ENCODE measurements around the gene STK24. TPM values are rescaled to one million over a fixed set of nuclear protein-coding genes. Genes with fewer than 3 reads are reported as not detected.

STK24 gene
- total RNA-seq, 1 donor = 82.2 TPM

- no peak overlapping the region for H2AFZ ChIP-seq (ENCODE audit: low read length)
- peaks cover 56% of the 10 kb centered on the region for H3K79me2 ChIP-seq (ENCODE audit: insufficient read depth, low read length)
- H3K4me1 ChIP-seq (ENCODE audit: insufficient read depth, low read length) = peaks cover 22% of the 10 kb centered on the region
- DNase-seq (ENCODE audit: insufficient read length, low spot score, missing footprints) = peak; percentile 66
- H3K27me3 ChIP-seq (ENCODE audit: insufficient read depth, low read length) = no peaks in the 10 kb centered on the region
- H3K9me3 ChIP-seq (ENCODE audit: low read depth, low read length) = no peaks in the 10 kb centered on the region
- no peak overlapping the region for H3K4me3 ChIP-seq (ENCODE audit: insufficient read depth, low read length)
- TF ChIP-seq, protein P1, sequence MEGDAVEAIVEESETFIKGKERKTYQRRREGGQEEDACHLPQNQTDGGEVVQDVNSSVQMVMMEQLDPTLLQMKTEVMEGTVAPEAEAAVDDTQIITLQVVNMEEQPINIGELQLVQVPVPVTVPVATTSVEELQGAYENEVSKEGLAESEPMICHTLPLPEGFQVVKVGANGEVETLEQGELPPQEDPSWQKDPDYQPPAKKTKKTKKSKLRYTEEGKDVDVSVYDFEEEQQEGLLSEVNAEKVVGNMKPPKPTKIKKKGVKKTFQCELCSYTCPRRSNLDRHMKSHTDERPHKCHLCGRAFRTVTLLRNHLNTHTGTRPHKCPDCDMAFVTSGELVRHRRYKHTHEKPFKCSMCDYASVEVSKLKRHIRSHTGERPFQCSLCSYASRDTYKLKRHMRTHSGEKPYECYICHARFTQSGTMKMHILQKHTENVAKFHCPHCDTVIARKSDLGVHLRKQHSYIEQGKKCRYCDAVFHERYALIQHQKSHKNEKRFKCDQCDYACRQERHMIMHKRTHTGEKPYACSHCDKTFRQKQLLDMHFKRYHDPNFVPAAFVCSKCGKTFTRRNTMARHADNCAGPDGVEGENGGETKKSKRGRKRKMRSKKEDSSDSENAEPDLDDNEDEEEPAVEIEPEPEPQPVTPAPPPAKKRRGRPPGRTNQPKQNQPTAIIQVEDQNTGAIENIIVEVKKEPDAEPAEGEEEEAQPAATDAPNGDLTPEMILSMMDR (IDR thresholded peaks at IDR 0.05; ENCODE audit: extremely low read depth, low read depth, low read length) = no peak
- H3K27ac ChIP-seq (ENCODE audit: low read depth, low read length) = peak overlapping the region; percentile 30
- peaks cover 64% of the 10 kb centered on the region for H3K36me3 ChIP-seq (ENCODE audit: insufficient read depth, low read length)
- no peak overlapping the region for H3K4me2 ChIP-seq (ENCODE audit: insufficient read depth, low read length)
- H4K20me1 ChIP-seq (ENCODE audit: insufficient read depth, low read length) = no peaks in the 10 kb centered on the region
Observed at GRCh38 chr13:98458431-98458830, 118.5 kb downstream of the STK24 start.

GRCh38 chr13:98457053-98457452 lies 119.9 kb downstream of the STK24 start:
- Histone ChIP-seq H3K4me2 (ENCODE audit: insufficient read depth, low read length) (no peak overlapping the region), H2AFZ (ENCODE audit: low read length) (no peak overlapping the region), H3K79me2 (ENCODE audit: insufficient read depth, low read length) (peaks cover 42% of the 10 kb centered on the region), H4K20me1 (ENCODE audit: insufficient read depth, low read length) (no peaks in the 10 kb centered on the region), H3K4me3 (ENCODE audit: insufficient read depth, low read length) (no peak overlapping the region), H3K4me1 (ENCODE audit: insufficient read depth, low read length) (peaks cover 35% of the 10 kb centered on the region), H3K27me3 (ENCODE audit: insufficient read depth, low read length) (no peaks in the 10 kb centered on the region), H3K9me3 (ENCODE audit: low read depth, low read length) (no peaks in the 10 kb centered on the region), H3K27ac (ENCODE audit: low read depth, low read length) (no peak overlapping the region), H3K36me3 (ENCODE audit: insufficient read depth, low read length) (peaks cover 53% of the 10 kb centered on the region)
- TF ChIP-seq, protein P1 (IDR thresholded peaks at IDR 0.05; ENCODE audit: extremely low read depth, low read depth, low read length) = no peak
- peak; percentile 67 for DNase-seq (ENCODE audit: insufficient read length, low spot score, missing footprints)

GRCh38 chr13:98456413-98456845 lies 120.5 kb downstream of the STK24 start:
- Histone ChIP-seq H3K27me3 (ENCODE audit: insufficient read depth, low read length) (no peaks in the 10 kb centered on the region), H4K20me1 (ENCODE audit: insufficient read depth, low read length) (no peaks in the 10 kb centered on the region), H3K79me2 (ENCODE audit: insufficient read depth, low read length) (peaks cover 36% of the 10 kb centered on the region), H3K4me1 (ENCODE audit: insufficient read depth, low read length) (peaks cover 40% of the 10 kb centered on the region), H3K36me3 (ENCODE audit: insufficient read depth, low read length) (peaks cover 50% of the 10 kb centered on the region), H3K27ac (ENCODE audit: low read depth, low read length) (peak overlapping the region; percentile 96), H3K4me3 (ENCODE audit: insufficient read depth, low read length) (no peak overlapping the region), H3K4me2 (ENCODE audit: insufficient read depth, low read length) (no peak overlapping the region), H3K9me3 (ENCODE audit: low read depth, low read length) (no peaks in the 10 kb centered on the region), H2AFZ (ENCODE audit: low read length) (no peak overlapping the region)
- DNase-seq (ENCODE audit: insufficient read length, low spot score, missing footprints) = peak; percentile 32
- TF ChIP-seq, protein P1 (IDR thresholded peaks at IDR 0.05; ENCODE audit: extremely low read depth, low read depth, low read length) = no peak

DNA sequence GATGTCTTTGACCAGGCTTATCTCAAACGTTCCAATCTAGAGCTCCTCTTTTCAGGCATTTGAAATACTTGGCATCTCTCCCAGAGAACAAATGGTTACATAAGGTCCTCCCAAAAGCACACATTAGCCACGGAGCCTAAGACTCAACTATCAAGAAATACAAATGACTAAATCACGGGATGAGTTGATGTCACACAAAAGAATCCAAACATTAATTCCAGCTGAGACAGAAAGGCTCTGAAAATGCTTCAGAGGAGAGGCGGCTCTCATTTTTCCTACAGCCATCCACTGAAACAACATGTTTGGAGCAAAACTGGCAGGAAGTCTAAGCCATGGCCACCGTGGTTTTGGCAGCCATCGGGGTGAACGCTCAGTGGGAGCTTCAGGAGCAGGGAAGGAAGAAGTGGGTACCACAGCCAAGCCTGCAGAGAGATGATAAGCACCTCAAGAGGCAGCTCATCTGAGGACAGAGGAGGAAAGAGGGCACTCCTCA lies 122.5 kb downstream of the STK24 start:
- Histone ChIP-seq H4K20me1 (ENCODE audit: insufficient read depth, low read length) (no peaks in the 10 kb centered on the region), H3K4me2 (ENCODE audit: insufficient read depth, low read length) (peak overlapping the region; percentile 57), H3K36me3 (ENCODE audit: insufficient read depth, low read length) (peaks cover 41% of the 10 kb centered on the region), H3K27me3 (ENCODE audit: insufficient read depth, low read length) (no peaks in the 10 kb centered on the region), H2AFZ (ENCODE audit: low read length) (no peak overlapping the region), H3K79me2 (ENCODE audit: insufficient read depth, low read length) (peaks cover 34% of the 10 kb centered on the region), H3K4me1 (ENCODE audit: insufficient read depth, low read length) (peaks cover 55% of the 10 kb centered on the region), H3K9me3 (ENCODE audit: low read depth, low read length) (no peaks in the 10 kb centered on the region), H3K27ac (ENCODE audit: low read depth, low read length) (peak overlapping the region; percentile 96), H3K4me3 (ENCODE audit: insufficient read depth, low read length) (no peak overlapping the region)
- TF ChIP-seq, protein P1 (IDR thresholded peaks at IDR 0.05; ENCODE audit: extremely low read depth, low read depth, low read length) = no peak
- peak; percentile 95 for DNase-seq (ENCODE audit: insufficient read length, low spot score, missing footprints)

Data from osteoblast (primary cell).